NCI-H526 (cell line): ENCODE results near the gene CYP4A22.
"Not testable (repeated sequence)": the region's sequence is repeated elsewhere in the genome, so short reads cannot be mapped to it uniquely, and the experiment has no call there.

ENCODE experiments used
- DNase-seq, 2 experiments: peaks; one replicate each; lab custom pipeline; 2025; lab: John Stamatoyannopoulos, UW

CYP4A22 gene

DNA sequence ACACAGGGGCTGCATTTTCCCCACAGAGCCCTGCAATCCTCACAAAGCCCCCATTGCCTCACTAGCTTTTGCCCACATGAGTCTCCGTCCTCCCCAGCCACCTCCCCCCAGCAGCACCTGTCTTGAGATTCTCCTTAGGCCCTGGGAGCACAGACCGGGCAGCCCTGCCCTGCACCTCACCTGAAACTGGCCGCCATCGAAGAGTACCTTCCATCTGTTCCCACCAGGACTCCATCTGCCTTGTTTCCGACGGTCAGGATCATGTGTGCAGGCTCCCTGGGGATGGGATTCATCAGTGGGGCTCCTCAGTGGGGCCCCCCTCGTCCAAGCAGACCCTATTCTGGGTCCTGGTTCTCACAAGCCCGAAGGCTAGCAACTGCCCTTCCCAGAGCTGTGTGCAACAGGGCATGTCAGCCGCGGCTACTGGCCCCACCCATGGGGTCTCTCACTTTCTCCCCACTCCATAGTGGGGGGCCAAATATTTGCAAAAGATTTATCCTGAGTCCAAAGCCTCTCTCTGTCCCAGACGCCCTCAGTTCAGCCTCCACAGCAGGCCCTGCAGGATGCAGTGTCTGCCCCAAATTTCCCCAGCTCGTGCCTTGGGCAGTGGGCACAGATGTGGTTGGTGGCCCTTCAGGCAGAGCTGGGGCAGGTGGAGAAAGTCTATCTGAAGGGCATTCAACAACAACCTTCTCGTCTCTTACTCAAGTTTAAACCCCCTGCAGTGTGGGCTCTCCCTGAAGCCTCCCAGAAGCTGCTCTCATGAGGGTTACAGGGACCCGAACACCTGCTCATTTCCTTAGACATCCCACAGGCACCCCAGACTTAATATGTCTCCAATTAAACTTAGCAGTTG, 47.8 kb downstream of the CYP4A22 start:
- DNase-seq: no peak

DNA sequence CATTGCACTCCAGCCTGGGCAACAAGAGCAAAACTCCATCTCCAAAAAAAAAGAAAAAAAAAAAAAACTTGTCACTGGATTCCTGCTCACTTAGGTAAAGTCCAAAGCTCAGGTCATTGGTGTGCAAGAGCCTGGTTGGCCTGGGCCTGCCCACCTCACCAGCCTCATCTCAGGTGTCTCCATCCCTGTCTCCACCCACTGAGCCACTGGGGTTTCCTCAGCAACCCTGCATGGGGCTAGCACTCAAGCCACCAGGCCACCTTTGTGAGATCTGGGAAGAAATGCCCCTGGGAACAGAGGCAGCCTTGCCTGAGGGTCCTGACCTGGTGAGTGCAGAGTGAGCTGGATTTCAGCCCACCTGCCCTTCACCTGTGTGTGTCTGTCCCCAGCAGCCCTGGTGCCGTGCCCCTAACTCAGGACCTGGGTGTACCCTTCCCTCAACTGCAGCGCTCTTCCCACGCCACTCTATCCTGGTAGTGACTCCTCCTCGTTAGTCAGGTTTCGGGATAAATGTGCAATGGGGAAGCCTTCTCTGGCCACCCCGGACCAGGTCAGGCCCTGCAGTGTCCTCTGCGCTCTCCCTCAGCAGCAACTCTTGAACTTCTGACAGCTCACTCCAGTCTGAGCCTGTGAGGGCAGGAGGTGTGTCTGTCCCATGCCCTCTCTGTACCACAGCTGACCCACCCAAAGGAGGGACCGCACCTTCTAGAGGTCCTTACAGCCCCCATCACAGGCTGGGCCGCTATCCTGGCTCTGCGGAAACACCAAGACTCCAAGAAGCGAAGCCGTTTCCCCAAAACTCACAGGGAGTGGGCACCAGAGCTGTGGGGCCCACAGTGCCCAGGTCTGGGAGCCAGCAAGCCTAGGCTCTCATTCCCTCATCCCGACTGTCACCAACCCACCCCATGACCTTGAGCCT, 49.3 kb downstream of the CYP4A22 start:
- DNase-seq: peak in 1 of 2 experiments; percentile 18

DNA sequence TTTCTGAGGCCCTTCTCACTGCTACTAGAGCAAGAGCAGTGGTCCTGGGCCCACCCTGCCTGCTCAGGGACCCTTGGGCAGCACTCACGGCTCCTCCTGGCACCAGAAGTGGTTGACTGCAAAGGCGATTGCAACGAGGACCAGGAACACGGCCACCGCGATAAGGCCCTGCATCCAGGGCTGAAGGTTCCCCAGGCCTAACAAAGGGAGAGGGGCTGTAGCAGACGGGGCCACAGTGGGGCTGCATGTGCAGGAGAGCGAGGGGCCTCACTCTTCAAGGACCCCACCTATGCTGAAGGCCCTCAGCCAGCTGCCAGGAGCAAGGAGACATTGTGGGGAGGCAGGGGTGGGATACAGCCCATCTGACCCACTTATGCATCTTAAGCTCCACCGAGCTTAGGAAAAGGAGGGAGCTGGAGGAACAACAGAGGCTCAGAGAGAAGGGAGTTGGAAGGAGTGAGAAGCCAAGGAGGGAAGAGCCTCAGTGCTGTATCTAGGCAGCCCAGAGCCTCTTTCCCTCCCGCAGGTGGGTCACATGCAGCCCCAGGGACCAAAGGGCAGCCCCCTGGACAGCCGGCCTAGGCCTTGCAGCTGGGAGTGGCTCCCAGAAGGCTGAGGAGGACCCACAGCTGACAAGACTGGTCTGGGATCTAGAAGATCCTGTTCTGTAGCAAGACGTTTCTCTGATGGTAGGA, 50.1 kb downstream of the CYP4A22 start:
- DNase-seq: no peak

DNA sequence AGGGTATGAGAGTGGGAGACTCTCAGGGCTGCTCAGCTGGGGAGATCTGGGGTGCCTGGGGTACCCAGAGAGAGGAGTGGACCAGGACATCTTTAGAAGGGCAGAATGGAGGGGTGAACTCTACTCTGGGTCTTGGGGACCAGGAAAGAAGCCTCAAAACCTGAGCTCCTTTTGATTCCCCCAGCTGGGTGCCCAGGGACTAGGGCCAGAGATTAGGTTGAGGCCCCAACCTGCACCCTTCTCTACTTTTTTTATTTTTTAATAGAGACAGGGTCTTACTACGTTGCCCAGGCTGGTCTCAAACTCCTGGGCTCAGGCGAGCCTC, 50.6 kb downstream of the CYP4A22 start:
- DNase-seq: no peak

DNA sequence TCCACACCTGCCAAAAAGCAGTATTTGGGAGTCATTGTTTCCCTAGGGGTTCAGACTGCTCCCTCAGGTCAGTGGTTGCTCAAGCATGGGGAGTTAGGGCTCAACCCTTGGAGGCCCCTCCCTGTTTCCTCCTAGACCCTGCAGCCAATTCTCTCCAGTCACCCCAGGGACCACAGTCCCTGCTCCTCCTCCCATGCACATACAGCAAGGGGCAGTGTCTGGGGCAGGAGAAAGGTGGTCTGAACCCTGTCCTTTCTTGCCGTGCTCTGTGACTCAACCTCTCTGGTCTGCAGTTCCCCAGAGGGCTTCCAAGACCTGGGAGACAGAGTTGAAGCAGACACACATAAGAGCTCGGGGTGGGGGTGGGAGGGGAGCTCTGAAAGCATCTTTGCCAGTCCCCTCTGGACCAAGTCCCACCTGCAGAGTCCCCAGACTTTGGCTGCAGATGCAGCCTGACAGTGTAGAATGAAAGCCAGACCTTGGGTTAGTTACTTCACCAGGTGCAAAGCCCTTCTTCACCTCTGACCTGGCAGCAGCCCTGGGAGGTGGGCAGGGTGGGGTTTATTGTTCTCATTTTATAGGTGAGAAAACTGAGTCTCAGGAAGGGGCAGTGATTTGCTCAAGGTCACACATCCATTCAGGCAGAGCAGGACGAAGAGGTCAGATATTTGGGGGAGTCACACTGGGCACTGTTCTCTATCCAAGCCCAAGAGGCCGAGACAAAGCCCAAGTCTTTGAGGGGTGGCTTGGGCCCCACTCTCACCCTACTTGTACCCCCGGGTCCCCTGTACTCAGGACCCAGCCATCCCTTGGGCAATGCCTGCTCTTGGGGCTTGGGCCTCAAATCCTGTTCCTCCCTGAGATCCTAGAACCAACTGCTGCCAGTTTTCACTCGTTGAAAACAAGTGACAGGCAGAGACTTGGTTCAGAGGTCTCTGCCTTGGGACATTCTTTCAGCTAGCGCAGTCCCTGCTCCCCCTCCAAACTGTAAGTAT, 51.8 kb downstream of the CYP4A22 start:
- DNase-seq: no peak

DNA sequence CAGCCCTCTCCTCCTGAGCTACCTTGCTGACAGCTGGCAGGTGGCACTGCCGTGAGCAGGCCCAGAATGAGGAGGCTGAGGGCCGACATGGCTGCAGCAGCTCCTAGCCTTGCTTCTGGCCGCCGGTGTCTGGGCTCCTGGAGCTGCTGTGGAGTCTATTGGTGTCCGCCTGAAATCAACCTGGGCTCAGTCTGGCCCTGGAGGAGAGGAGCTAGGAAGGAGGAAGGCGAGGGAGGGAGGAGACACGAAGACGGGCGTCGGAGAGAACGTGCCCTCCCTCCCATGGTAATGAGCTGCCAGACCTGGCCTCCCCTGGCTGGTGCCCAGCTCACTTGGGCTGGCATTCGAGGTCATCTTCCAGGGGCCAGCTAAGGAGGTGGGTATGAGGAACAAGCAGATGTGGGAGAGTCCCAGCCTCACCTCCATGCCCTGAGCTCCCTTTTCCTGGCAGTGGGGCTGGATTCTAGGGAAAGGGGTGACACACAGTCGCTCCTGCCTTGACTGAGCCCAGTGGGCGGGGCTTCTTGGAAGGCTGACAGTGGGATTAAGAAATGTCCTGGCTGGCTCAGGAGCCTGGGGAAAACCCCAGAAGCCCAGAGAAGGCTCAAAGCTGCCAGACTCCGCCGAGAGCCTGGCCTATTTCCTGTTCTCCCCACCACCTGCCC, 52.7 kb downstream of the CYP4A22 start, which contains the start of gene PDZK1IP1:
Gene PDZK1IP1 (minus strand): TSS at position 193 of the 665 bp plus-strand sequence. CDS start 104 bp downstream, at position 89.
- no peak for DNase-seq

DNA sequence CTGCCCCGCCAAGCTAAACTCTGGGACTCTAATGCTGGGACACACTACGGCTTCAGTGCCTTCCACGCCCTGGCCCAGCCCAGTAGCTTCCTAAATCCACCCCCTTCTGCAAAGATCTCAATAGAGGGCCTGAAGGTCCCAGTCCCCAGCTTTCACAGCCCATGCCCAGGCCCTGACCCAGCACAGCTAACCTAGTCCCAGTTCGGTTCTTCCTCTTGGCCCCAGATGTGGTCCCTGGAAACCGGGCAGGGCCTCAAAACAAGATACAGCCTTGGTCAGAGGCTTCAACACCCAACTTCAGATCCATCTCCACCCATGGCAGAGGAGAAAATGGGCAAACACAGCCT, 53.2 kb downstream of the CYP4A22 start:
- DNase-seq: no peak

DNA sequence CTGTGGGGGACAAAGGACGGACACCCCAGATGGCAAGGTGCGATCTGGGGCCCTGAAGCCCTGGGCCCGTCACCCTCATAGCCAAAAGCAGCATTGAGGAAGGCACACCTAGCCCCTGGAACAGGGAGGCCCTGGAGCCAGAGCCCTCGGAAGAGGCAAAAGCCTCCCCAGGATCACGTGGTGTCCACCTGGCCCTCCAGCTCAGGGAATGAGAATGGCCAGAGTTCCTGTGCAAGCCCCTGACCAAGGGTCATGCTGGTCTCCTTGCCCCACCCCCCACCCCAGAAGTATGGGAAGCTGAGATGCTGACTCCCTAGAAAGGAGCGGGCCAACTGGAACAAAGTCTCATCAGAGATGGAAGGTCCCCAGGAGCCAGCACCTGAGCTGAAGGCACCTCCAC, 53.6 kb downstream of the CYP4A22 start:
- no peak for DNase-seq

DNA sequence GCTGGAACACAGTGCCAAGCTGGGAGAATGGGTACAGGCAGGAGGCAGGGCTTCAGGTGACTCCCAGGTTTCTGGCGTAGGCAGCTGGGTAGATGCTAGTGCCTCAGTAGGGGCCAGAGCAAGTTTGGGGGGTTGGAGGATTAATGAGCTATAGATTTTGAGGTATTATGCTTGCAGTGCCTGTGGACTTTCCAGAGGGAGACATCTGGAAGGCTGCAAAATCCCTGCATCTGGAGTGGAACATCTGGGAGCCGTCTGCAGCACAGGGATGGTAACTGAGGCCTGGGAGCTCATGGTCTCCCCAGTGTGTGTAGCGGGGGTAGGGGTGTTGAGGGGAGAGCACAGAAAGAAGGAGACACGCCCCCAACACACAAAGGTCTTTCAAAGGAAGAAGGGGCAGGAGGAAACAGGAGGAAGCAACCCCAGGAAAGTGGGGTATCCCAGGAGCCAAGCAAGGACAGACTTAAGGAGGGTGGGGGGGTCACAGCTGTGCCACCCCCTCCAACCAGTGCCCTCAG, 54.8 kb downstream of the CYP4A22 start:
- no peak for DNase-seq

DNA sequence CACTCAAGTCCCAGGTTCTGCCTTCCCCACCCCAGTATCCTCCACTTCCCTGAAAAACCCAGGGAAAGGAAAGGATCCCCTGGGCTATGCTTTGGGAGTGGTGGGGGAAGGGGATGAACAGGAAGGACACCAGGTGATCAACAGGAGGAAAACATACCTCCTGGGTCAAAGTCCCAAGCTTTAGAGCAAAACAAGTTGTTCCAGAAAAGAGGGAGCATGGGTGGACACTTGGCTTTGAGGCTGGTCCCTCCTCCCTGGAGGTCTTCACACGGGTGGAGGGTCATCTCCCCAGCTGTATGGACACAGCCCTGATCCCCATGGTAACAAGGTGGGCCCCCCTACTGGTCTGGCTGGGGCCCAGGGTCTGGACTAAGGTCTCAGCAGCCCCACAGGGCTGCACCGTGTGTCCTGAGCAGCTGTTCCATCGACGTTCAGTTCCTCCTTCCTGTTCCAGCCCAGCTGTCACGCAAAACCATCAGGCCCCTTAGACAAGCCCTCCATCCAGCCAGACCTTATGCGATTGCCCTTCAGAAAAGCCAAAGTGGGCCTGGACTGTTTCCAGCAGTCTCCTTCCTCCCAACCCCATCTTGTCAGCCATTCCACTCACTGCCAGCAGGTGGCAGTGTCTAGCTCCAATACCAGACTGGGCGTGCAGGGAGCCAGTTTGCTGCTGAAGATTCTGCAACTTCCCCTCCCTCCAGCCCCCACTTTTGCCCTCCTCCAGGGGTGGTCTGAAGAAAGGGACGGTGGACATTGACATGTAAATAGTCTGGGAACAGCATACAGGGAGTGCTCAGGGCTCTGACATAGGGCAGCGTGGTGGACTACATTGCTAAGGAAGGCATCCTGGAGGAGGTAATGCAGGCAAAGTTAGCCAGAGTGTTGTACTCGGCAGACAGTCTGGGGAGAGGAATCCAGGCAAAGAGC, 55.5 kb downstream of the CYP4A22 start:
- DNase-seq: peak; percentile 26 to 76

DNA sequence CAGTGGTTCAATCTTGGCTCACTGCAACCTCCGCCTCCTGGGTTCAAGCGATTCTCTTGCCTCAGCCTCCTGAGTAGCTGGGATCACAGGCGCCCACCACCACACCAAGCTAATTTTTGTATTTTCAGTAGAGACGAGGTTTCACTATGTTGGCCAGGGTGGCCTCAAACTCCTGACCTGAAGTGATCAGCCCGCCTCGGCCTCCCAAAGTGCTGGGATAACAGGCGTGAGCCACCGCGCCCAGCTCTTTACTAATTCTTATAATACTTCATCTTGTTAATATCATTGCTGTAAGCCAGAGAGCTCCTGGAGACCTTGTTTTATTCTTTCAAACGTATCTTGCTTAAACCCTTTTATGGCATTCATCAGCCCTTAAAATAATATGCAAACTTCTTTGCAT, 56.3 kb downstream of the CYP4A22 start:
- not testable (repeated sequence) for DNase-seq

DNA sequence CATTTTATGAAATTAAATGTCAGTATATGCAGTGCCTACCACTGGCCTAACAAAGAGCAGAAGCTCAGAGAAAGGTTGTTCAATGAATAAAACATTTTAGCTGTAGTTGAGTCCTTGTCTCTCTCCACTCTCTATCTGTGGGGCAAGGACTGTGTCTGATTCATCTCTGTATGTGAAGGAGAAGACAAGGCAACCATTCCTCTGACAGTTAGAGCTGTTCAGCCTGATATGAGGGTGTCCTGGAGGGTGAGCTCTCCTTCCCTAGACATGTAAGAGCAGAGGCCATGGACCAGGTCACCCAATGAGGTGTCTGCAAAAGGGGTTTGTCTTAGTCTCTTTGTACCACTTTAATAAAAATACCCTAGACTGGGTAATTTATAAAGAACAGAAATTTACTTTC, 57.1 kb downstream of the CYP4A22 start:
- DNase-seq: no peak

DNA sequence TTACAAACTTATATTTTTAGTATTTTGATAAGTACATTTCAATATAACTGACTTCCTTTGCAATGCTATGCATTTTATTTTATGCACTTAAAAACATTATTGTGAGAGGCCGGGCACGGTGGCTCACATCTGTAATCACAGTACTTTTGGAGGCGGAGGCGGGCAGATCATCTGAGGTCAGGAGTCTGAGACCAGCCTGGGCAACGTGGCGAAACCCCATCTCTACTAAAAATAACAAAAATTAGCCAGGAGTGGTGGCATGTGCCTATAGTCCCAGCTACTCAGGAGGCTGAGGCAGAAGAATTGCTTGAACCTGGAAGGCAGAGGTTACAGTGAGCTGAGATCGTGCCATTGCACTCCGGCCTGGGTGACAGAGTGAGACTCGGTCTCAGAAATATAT, 58.7 kb downstream of the CYP4A22 start:
- DNase-seq: not testable (repeated sequence)

DNA sequence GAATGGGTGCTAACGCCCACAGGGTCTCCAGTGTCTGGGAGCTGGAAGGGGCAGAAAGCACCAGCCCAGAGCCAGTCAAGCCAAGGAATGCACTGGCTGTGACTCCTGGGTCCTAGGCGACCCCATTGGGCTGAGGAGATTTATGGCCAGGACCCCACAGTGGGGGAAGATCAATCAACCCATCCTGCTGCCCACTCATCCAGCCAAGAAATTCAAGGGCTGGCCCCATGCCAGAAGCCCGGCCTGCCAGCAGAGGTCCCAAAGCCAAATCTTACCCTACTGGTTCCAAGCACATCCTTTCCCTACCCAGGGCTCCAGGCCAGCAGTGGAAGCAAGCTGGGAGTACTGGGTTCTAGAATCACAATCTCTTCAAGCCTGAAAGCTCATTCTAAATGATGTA, 59.4 kb downstream of the CYP4A22 start:
- no peak for DNase-seq

DNA sequence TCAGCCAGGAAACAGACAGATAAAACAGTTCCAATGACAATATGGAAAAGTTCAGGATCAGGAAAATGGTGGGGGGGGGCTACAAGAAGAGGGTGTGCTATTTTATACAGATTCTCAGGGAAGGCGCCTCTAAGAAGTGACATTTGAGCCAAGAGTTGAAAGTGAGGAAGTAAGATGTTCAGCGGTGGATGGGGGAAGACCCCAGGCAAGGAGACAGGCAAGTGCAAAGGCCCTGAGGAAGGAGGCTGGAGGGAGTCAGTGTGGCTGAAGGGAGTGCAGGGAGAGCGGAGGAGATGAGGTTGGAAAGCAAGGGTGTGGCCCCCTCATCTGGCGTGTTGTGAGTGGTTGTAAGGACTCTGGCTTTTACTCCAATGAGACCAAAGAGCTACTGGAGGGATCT, 61.0 kb downstream of the CYP4A22 start:
- no peak for DNase-seq
